Inflammatory macrophage treated with lipopolysaccharide for 4 hours (primary cell): ENCODE data around the gene AGBL5.

Experiments
- DNase-seq: peaks from one replicate; pipeline ENCODE4 v3.0.0-alpha.2; 2020

Gene AGBL5

DNA sequence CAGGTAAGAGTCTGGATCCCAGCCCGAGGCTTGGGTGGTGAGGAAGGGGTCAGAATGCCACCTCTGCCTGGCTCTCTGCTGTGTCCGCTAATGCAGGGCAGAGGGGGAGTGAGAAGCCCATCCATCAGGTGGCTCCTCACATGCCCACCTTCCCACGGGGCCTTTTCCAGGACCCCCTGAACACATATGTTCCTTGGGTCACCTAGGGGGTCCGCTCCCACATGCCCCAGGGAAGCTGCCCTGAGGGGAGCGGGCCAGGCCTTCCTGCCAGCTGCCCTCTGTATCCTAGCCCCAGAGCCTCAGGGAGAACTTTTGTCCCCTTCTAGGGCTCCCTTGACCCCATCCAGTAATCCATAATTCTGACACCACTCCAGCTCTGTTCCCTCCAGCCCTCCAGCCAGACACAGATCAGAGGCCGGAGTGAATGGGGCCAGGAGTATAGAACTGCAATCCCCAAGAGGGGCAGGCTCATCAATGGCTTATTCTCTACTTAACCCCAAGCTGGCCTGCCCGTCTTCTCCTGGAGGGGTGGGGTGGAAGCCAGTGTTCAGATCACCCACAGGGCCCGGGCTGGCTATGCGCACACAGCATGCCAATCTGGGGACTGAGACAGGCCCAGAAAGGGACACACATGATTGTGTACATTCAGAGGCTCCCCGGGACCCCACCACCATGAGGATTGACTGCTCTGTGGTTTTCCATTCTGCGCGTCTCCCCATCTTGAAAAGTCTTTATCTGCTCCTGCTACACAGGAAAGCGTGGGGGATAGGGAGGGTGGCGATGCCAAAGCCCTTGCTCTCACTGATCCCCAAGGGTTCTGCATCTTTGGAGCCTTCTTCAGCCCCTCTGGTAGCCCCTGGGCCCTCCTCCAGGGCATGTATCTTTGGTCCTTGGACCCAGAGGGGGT, 28.0 kb downstream of the AGBL5 start:
- no peak for DNase-seq

DNA sequence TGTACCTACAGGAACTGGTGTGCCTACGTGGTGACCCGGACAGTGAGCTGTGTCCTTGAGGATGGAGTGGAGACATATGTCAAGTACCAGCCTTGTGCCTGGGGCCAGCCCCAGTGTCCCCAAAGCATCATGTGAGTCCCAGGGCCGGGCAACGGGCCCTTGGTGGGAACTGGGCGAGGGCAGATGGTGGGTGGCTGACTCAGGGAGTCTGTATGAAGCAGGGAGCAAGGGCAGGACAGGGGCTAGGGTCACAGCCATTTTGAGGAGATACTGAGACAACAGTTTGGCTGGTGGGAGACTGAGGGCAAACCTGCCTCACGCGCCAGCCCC, 28.6 kb downstream of the AGBL5 start:
- DNase-seq, result peak; percentile 26

DNA sequence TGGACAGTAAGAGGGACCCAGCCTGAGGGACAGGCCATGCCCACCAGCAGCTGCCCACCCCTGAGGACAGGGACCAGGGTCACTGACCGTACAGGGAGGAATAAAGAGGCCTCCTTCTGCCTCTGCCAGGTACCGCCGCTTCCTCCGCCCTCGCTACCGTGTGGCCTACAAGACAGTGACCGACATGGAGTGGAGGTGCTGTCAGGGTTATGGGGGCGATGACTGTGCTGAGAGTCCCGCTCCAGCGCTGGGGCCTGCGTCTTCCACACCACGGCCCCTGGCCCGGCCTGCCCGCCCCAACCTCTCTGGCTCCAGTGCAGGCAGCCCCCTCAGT, 29.1 kb downstream of the AGBL5 start:
- DNase-seq, result no peak

DNA sequence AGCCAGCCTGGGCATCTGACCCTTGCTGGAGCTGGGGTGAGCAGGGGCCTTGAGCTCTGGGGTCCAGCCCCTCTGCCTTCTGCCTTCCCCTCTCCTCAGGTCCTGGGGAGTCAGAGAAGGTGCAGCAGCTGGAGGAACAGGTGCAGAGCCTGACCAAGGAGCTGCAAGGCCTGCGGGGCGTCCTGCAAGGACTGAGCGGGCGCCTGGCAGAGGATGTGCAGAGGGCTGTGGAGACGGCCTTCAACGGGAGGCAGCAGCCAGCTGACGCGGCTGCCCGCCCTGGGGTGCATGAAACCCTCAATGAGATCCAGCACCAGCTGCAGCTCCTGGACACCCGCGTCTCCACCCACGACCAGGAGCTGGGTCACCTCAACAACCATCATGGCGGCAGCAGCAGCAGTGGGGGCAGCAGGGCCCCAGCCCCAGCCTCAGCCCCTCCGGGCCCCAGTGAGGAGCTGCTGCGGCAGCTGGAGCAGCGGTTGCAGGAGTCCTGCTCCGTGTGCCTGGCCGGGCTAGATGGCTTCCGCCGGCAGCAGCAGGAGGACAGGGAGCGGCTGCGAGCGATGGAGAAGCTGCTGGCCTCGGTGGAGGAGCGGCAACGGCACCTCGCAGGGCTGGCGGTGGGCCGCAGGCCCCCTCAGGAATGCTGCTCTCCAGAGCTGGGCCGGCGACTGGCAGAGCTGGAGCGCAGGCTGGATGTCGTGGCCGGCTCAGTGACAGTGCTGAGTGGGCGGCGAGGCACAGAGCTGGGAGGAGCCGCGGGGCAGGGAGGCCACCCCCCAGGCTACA, 30.7 kb downstream of the AGBL5 start:
- DNase-seq, result no peak

DNA sequence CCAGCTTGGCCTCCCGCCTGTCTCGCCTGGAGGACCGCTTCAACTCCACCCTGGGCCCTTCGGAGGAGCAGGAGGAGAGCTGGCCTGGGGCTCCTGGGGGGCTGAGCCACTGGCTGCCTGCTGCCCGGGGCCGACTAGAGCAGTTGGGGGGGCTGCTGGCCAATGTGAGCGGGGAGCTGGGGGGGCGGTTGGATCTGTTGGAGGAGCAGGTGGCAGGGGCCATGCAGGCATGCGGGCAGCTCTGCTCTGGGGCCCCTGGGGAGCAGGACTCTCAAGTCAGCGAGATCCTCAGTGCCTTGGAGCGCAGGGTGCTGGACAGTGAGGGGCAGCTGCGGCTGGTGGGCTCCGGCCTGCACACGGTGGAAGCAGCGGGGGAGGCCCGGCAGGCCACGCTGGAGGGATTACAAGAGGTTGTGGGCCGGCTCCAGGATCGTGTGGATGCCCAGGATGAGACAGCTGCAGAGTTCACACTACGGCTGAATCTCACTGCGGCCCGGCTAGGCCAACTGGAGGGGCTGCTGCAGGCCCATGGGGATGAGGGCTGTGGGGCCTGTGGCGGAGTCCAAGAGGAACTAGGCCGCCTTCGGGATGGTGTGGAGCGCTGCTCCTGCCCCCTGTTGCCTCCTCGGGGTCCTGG, 31.4 kb downstream of the AGBL5 start:
- no peak for DNase-seq

DNA sequence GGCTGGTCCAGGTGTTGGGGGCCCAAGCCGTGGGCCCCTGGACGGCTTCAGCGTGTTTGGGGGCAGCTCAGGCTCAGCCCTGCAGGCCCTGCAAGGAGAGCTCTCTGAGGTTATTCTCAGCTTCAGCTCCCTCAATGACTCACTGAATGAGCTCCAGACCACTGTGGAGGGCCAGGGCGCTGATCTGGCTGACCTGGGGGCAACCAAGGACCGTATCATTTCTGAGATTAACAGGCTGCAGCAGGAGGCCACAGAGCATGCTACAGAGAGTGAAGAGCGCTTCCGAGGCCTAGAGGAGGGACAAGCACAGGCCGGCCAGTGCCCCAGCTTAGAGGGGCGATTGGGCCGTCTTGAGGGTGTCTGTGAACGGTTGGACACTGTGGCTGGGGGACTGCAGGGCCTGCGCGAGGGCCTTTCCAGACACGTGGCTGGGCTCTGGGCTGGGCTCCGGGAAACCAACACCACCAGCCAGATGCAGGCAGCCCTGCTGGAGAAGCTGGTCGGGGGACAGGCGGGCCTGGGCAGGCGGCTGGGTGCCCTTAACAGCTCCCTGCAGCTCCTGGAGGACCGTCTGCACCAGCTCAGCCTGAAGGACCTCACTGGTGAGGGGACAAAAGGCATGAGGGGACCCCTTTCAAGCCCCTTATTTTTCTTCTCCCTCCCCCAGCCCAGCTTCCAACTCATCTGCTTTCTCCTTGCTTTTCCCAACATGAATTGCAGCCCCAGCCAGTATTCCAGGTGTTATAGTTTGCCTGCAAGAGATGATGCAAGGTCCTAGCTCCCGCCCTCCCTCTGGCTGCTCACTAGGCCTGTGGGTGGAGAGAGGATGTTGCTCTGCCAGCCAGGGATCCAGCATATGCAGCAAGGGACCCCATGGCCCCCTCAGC, 32.2 kb downstream of the AGBL5 start:
- DNase-seq, result no peak

DNA sequence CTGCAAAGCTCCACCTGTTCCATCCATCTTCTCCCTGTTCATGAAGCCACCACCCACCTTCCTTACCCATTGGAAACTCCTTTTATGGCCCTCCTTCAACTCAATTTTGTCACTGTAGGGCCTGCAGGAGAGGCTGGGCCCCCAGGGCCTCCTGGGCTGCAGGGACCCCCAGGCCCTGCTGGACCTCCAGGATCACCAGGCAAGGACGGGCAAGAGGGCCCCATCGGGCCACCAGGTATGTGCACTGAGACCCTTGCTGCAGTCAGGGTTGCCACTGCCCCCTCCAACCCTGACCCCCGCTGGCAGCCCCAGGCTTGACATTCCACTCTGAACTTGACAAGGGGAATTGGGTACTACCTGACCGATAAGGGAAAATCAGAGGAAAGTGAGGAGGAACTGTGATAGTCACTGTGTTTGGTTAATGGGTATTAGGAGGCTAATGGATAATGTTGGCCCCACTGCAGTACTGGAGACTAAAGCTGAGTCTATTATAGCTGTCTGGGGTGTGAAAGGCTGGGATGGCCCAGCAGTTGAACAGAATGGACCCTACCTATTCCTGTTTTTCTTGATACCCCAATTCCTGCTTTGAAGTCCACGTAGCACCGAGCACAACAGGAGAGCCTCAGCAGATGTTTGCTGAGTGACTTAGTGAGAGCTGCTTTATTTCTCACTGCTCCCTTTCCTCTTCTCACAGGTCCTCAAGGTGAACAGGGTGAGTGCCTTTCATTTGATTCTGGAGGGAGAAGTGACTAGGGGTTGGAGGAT, 33.0 kb downstream of the AGBL5 start:
- DNase-seq, result no peak

DNA sequence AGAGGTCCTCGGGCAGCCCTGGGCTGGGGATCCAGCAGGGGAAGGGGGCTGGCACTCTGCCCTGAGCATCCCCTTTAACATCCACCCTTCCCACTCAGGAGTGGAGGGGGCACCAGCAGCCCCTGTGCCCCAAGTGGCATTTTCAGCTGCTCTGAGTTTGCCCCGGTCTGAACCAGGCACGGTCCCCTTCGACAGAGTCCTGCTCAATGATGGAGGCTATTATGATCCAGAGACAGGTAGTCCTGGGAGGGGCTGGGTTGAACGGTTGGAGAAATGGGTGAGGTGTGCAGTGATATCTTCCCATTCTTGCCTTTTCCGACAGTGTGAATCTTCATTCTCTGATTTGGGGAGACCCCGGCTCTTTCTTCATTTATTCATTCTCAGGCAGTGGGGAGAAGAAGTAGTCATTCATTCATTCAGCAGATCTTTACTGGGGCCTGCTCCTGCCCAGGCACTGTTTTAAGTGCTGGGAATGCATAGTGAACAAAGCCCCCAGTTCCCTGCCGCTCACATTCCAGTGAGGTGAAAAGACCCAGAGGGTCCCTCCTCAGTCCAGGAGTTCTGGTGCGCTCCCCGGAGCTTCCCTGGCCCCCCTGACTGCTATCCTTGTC, 33.7 kb downstream of the AGBL5 start:
- DNase-seq, result no peak

DNA sequence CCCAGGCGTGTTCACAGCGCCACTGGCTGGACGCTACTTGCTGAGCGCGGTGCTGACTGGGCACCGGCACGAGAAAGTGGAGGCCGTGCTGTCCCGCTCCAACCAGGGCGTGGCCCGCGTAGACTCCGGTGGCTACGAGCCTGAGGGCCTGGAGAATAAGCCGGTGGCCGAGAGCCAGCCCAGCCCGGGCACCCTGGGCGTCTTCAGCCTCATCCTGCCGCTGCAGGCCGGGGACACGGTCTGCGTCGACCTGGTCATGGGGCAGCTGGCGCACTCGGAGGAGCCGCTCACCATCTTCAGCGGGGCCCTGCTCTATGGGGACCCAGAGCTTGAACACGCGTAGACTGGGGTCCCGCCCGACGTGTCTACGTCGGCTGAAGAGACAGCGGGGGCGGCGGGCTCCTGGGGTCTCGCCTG, 34.2 kb downstream of the AGBL5 start:
- peak; percentile 76 for DNase-seq

DNA sequence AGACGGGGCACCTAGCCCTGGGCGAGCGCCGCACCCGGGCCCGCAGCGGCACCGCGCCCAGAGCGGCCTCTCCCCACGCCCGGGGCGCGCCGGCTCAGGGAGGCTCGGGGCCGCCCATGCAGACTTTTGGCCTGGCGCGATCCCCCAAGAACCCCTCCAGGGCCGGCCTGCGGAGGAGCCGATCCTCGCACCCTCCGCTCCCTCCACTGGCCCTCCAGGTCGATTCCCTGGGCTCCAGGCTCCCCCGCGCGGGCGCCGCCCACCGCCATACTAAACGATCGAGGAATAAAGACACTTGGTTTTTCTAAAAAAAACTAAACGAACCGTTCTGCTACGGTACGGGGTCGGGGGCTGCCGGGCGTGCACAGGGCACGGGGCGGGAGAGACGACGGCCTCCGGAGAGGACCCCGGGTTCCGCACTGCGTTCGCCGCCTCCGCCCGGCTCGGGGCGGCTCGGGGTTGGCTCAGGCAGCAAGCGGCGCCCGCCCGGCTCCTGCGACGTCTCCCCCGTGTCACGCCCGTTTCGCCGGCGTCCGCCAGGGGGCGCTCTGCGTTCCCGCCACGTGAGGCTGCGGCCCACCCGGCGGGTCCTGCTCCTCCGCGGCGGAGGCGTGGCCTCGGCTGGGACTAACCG, 34.7 kb downstream of the AGBL5 start:
- DNase-seq, result peak; percentile 95

DNA sequence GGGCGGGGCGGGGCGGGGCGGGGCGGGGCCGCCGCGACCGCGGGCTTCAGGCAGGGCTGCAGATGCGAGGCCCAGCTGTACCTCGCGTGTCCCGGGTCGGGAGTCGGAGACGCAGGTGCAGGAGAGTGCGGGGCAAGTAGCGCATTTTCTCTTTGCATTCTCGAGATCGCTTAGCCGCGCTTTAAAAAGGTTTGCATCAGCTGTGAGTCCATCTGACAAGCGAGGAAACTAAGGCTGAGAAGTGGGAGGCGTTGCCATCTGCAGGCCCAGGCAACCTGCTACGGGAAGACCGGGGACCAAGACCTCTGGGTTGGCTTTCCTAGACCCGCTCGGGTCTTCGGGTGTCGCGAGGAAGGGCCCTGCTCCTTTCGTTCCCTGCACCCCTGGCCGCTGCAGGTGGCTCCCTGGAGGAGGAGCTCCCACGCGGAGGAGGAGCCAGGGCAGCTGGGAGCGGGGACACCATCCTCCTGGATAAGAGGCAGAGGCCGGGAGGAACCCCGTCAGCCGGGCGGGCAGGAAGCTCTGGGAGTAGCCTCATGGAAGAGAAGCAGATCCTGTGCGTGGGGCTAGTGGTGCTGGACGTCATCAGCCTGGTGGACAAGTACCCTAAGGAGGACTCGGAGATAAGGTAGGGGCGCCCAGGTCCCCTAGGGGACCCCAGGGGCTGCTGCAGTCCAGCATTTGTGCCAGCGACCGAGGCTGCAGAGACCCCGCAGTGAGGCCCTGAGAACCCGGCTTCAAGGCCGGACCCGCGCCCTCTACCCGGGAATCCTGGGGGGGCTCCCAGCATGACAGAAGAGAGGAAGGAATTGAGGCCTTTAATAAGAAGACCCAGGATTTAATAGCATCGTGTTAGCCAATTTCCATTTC, 35.5 kb downstream of the AGBL5 start, which contains the start of gene KHK:
Gene KHK (plus strand): TSS at position 49 of the 870 bp plus-strand sequence. CDS start 488 bp downstream, at position 537.
- DNase-seq, result no peak

DNA sequence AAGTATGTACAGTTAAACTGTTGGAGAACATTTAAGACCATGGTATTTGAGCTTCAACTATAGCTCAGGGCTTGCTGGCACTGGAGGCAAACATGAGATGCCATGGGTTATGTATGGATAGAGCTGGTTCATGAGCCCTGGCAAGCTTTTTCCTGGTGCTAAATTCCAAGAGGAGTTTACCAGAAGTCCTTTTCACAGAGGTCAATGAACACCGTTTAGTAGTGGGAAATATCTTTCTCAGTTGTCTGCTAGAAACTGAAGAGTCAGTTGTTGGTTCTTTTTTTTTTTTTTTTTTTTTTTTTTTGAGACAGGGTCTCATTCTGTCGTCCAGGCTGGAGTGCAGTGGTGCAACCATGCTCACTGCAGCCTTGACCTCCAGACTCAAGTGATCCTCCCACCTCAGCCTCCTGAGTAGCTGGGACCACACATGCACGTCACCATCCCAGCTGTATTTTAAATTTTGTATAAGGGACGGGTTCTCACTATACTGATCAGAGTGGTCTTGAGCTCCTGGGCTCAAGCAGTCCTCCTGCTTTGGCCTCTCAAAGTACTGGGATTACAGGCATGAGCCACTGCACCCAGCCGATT, 36.4 kb downstream of the AGBL5 start:
- no peak for DNase-seq

DNA sequence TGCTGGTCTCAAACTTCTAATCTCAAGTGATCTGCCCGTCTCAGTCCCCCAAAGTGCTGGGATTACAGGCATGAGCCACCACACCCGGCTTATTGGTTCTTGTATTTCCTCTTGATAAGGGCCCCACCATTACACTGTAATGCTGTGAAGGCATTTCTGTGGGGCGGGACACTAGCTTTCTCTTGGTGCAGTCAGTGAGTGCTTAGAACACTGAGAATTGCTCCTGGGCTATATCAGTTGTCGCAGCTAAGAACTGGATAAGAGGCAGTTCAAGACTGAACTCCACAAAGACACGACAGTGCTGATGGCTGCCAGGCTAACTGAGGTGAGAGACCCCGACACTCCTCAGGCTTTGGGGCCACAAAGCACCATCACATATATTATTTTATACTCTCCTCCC, 37.2 kb downstream of the AGBL5 start:
- DNase-seq, result no peak

DNA sequence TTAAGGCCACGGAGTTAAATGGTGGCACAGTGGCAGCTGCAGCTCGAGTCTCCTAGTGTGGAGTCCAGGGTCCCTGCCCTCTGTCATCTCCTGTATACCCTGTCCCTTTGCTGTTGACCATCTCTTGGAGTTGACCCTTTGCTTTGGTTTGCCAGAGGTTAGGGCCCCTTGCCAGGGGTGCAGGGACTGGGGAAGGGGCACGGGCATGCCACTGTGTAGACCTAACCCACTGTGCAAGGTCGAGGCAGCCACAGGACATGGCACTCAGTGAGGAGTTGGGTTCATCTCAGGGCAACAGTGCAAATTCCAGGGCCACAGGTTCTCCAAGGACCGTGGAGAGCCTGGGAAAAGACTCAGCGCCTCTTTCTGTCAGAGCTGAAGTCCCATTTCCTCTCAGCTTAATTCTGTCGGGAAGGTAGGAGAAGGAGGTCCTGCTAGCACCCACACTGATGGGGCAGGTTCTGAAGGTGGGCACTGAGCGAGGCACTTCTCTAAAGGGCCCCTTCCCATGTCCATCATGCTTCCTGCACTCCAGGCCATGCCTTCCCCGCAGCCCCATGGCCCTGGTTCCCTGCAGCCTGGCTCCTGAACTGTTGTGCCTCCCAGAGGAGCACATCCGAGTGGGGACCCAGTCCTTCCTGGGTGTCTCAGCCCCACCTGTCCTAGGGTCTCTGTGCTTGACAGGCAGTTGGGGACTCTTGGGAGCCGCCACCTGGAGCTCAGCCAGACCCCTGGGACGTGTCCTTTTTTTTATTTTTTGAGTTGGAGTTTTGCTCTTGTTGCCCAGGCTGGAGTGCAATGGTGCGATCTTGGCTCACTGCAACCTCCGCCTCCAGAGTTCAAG, 37.9 kb downstream of the AGBL5 start:
- DNase-seq, result no peak

DNA sequence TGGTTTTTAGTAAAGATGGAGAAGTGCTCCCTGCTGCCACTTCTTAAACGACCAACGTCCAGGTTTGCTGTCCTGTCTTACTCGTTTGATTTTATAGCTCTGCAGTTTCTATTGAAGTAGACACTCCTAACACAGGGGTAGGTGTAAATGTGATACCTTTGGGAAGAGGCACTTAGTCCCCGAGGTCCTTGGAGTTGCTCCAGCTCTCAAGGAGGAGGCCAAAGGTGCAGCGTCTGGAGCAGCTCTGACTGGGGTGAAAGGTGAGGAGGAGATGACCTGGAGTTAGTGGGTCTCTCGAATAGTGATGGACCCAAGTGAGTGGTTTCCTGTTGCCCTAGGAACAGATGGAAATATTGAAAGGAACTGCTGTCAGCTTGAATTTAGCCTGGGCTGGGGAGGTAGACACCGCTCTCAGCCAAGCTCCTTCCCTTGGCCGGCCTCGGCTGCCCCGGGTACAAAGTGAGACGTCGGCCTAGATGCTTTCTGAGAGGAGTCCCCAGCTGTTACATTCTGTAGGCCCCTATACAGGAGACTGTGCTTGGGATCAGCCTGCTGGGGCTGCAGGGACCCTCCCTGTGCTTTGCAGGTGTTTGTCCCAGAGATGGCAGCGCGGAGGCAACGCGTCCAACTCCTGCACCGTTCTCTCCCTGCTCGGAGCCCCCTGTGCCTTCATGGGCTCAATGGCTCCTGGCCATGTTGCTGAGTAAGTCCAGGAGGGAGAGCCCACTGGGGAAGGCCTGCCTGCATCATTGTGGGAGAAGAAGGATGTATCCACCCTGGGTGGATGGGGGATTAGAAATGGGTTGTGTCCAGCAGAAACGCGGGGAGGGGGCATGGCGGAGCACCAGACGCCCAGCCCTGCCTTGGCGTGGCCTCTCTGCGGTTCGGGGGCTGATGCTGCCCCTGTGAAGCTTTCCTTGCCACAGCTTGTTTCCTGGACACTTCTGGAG, 40.6 kb downstream of the AGBL5 start:
- no peak for DNase-seq

DNA sequence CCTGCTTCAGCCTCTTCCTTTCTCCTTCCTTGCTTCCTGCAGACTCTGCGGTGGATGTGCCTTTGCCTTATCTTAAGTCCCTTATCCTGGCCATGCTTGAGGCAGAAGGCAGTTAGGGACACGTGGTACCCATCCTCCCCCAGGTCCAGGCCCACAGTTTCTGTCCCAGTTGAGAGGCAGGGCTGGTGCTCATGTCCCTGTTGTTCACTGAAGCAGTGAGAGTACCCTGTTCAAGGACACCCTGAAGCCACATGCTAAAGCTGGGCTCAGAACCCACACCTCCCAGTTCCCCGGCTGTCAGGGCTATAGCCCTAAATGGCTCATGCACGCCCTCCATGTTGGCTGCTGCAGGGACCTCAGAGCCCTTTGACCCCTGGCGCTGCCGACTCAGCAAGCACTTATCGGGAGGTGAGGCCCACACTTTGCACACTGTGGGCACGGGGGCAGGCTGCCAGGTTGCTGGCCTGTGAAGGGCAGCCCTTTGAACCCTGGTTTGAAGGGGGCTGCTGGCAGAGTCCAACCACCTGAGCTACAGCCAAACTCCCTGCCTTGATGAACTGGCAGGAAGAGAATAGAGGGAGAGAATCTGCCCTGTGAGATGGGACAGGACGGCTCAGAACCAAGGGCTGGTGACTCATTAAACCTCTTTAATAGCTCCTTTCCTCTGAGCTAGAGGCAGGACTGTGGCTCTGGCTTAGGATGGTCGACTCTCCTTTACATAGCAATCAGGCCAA, 41.4 kb downstream of the AGBL5 start:
- DNase-seq, result no peak
